HG03175 (cell line): ENCODE results near the gene ARID4B.
"Not testable (repeated sequence)": the region's sequence is repeated elsewhere in the genome, so short reads cannot be mapped to it uniquely, and the experiment has no call there.

Source experiments
- ATAC-seq: cut with Tn5 transposase; IDR thresholded peaks from one replicate; pipeline ENCODE4 v1.9.1; 2021; ENCODE audit warnings: mild to moderate bottlenecking, moderate library complexity; ENCODE audit not compliant: unreplicated experiment

Gene ARID4B

DNA sequence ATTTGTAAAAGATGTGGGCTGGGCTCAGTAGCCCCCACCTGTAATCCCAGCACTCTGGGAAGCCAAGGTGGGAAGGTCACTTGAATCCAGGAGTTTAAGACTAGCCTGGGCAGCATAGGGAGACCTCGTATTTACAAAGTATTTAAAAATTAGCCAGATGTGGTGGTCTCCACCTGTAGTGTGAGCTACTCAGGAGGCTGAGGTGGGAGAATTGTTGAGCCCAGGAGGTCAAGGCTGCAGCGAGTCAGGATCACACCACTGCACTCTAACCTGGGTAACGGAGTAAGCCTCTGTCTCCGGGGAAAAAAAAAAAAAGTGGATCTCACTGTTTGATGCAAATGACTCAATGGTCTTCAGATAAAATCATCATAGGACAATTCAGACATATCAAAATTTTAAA, 89.4 kb downstream of the ARID4B start:
- no peak for ATAC-seq

GRCh38 chr1:235236128-235236527, 91.9 kb downstream of the ARID4B start:
- no peak for ATAC-seq

DNA sequence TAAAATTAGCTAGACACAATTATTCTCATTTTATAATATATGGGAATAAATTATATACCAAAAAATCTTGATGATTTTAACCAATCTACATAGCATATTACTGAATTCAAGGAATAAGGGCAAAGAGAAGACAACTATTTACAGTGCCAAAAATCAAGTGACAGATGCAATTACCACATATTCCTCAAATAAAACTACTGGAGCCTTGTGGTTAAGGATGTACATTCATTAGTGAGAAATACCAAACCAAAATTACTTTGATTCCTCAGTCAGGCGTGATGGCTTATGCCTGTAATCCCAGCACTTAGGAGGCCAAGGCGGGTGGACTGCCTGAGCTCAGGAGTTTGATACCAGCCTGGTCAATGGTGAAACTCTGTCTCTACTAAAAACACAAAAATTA, 98.1 kb downstream of the ARID4B start:
- no peak for ATAC-seq

DNA sequence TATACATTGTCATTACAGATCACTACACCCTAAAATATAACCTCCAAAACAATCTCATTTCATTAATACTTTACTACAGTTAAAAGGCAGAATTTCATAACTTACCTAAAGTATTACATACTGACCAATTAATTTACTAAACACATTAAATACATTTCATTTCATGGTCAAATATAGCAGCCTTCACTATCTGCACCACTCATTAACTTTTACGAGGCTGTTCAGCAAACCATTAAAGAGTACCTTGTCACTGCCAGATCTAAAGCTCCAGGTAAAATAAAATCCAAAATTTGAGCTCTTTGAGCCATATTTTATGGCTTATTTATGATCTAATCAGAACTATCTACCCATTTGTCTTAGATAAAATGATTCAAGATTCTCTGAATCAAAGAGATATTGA, 100.6 kb downstream of the ARID4B start:
- ATAC-seq: no peak

- ATAC-seq: no peak
Observed at GRCh38 chr1:235226933-235227332, 101.0 kb downstream of the ARID4B start.

GRCh38 chr1:235225299-235225698, 102.7 kb downstream of the ARID4B start:
- no peak for ATAC-seq

DNA sequence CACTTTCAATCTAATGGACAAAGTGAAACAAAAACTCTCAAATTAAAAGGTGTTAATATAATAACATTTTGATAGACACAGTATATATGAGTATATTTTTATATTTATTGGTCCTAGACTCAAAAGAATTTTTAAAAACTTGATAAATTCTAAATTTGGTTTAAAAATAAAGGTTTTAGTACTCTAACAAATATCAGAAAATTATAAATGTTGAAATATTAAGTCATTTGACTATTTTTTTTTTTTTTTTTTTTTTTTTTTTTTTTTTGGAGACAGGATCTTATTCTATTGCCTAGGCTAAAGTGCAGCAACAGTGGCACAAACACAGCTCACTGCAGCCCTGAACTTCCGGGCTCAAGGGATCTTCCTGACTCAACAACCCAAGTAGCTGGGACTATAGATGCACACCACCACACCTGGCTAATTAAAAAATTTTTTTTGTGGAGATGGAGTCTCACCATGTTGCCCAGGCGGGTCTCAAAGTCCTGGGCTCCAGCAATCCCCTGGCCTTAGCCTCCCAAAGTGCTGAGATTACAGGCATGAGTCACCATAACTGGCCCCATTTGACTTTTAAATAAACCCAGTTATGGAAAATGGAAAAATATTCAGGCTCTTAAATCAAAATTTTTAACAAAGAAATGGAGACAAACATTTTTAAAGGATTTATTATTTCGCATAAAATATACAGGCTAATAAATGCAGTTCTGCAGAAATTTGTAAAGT, 106.2 kb downstream of the ARID4B start:
- ATAC-seq: no peak

- no peak for ATAC-seq
Observed at GRCh38 chr1:235215453-235215852, 112.5 kb downstream of the ARID4B start.

DNA sequence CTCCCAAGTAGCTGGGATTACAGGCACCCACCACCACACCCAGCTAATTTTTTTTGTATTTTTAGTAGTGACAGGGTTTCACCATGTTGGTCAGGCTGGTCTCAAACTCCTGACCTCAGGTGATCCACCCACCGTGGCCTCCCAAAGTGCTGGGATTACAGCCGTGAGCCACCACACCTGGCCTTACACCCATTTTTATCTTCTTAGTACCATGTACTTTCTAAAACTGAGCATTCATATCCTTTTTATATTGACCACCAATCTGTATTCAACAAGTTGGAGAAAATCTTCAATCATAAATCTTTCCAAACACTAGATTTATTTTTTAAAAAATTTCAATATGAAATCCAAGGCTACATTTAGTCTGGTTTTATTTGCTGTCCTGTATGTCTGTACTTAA, 113.0 kb downstream of the ARID4B start:
- not testable (repeated sequence) for ATAC-seq

GRCh38 chr1:235213752-235214151, 114.2 kb downstream of the ARID4B start:
- no peak for ATAC-seq

DNA sequence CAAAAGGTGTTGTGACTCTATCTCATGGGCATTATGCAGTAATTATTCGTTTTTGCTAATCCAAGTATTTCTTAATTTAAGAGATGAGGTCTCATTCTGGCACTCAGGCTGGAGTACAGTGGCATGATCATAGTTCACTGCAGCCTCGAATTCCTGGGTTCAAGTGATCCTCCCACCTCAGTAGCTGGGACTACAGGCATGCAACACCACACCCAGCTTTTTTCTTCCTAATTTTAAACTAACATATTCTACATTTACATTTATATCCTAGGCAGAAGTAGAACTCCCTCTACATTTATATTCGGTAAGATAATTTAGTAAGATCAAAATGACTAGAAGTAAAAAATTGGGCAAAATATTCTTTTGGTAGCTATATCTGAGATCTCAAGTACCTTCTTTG, 116.5 kb downstream of the ARID4B start:
- ATAC-seq: no peak

DNA sequence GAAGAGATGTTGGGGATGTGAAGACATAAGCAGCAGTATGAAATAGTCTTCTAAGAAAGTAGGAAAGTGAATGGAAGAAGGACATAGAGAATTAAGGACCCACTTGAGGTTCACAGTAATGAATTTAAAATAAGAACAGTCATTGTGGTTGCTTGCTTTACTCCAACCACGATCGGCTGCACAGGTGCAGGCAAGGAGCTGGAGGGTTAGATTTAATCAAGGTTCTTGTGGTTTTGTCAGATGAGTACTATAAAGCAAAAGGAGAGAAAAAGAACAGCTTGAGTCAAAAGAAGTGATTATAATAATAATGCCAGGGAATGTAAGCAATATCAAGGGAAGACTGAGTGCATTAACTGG, 120.8 kb downstream of the ARID4B start:
- ATAC-seq: no peak

GRCh38 chr1:235206533-235207208, 121.3 kb downstream of the ARID4B start:
- ATAC-seq: no peak

GRCh38 chr1:235205687-235206086, 122.3 kb downstream of the ARID4B start:
- ATAC-seq: no peak

GRCh38 chr1:235203428-235203827, 124.6 kb downstream of the ARID4B start:
- ATAC-seq: no peak

DNA sequence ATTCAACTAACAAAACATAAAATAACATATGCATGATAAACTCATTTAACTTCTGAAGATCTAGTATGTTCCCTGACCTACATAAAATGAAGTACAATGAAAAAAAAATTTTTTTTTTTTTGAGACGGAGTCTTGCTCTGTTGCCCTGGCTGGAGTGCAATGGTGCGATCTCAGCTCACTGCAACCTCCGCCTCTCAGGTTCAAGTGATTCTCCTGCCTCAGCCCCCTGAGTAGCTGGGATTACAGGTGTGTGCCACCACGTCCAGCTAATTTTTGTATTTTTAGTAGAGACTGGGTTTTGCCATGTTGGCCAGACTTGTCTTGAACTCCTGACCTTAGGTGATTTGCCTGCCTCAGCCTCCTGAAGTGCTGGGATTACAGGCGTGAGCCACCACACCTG, 125.5 kb downstream of the ARID4B start:
- not testable (repeated sequence) for ATAC-seq

DNA sequence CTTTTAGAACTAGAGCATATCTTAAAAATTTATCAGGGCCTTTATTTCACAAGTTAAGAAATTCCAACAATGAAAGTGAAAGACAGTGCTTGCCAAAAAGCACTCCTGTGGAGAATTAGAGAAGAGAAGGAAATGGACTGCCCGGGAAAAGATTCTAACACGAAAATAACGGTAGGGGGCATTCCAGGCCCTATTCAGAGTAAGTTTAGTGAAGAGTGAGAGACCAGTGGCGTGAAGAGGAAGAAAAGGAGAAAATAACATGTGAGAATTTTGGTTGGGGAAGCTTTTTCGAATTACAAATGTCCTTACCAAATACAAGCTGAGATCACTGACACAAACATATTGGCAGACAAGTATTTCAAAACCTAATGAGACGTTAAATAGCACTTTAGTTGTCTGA, 128.5 kb downstream of the ARID4B start:
- no peak for ATAC-seq

GRCh38 chr1:235190431-235190830, 137.5 kb downstream of the ARID4B start:
- ATAC-seq: no peak

DNA sequence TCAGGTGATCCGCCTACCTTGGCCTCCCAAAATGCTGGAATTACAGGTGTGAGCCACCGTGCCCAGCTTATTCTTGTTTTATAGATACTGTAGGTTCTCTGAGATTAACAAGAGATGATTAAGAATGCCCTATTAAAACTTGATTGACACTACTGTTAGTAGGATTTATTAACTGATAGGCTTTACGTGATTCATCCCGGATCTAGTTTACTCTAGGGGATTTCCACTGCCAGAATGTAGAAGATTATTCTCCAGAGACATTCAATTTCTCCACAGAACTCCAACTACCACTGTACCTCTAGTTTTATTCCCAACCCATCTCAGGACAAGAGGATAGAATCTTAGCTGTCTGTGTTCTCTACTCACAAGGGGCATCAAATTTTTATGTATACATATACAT, 140.7 kb downstream of the ARID4B start:
- ATAC-seq: no peak

DNA sequence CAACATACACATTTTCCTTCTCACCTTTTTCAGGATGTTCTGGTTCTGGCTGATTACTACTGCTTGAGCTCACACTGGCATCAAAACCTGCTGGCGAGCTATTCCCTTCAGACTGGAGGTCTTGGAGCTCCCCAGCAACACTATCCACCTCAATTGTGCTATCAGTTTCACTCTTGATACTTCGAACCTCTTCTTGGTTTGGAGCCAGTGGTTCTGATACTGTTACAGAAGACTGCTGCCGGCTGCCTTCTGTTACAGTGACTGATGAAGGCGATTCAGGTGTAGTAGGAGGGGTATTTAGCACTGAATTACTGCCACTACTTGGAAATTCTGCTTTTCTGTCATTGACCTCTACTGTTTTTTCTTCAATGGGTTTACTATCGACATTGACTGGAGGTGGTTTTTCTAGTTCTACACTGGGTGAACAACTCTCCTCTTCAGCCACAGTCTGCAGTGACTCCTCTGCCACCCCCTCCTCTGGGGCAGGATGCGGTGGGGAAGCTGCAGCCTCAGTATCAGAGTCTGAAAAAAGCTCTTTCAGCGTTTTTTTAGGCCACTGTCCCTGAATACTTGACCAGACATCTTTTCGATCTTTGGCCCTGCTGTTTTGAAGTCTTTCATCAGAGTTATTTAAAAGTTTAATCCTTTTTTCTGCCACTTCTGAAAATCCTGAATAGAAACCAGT, 146.3 kb downstream of the ARID4B start:
- ATAC-seq: no peak

DNA sequence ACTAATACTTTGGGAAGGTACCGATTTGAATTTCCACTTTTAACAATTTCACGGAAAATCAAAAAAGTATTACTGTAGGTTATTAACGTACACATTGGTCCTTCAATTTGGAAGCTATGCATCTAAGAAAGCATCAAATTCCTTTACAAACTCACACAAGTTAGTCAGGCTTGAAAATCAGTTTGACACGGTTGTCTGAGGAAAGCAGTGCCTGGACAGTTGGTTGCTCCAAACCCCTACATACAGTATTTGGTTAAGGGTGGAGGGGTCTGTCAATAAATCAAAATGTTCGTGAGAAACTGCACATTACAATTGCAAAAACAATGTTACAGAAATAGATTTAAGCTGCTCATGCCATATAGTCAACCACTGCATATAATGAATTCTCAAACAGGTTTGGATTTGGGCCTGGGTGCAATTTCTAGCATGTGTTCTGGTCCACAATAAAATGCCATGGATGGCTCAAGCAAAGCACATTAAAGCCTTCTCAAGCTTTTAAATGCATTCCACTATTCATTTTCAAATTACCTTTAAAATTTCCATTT, 147.0 kb downstream of the ARID4B start:
- ATAC-seq: no peak

- no peak for ATAC-seq
Observed at GRCh38 chr1:235176486-235176885, 151.5 kb downstream of the ARID4B start.
